Transverse colon (tissue), 4 donors: ENCODE measurements around the gene SLC26A9. TPM values are rescaled to one million over a fixed set of nuclear protein-coding genes. Genes with fewer than 3 reads are reported as not detected.

Experiments
- DNase-seq: peaks from one replicate; pipeline ENCODE4 v3.0.0-alpha.2; 2019
- H3K27ac ChIP-seq, 4 donors: fragments of 200-600 bp; sonication (generic); 2 replicates each; pipeline ENCODE4 v1.5.1; 2016 to 2018; ENCODE audit warnings: inconsistent platforms in 4 of 4
- H3K27me3 ChIP-seq: fragments of 200-600 bp; sonication (generic); 2 replicates; pipeline ENCODE4 v1.5.1; 2017; ENCODE audit warnings: inconsistent platforms
- H3K36me3 ChIP-seq, 4 donors: fragments of 200-600 bp; sonication (generic); 2 replicates each; pipeline ENCODE4 v1.5.1; 2017 to 2019; ENCODE audit warnings: inconsistent platforms in 4 of 4
- H3K4me1 ChIP-seq, 4 donors: fragments of 200-600 bp; sonication (generic); 2 replicates each; pipeline ENCODE4 v1.5.1; 2017 to 2020; ENCODE audit warnings: inconsistent platforms in 4 of 4
- H3K4me3 ChIP-seq, 4 donors: fragments of 200-600 bp; sonication (generic); 1 replicate in 1 of 4; 2 replicates in 3 of 4; pipeline versions ENCODE4 v1.5.1 to v1.6.1; 2017 to 2019; ENCODE audit warnings: inconsistent platforms in 4 of 4
- H3K9me3 ChIP-seq, 2 donors: fragments of 200-600 bp; sonication (generic); 2 replicates each; pipeline ENCODE4 v1.5.1; 2017 to 2019; ENCODE audit warnings: inconsistent platforms in 2 of 2
- CTCF ChIP-seq, 5 experiments: fragments of 200-600 bp in 3 of 5; fragments of 450-650 bp in 2 of 5; sonication (generic) in 3 of 5; IDR thresholded peaks; 1 replicate in 2 of 5; 2 replicates in 3 of 5; pipeline ENCODE4 v1.5.1; 2016 to 2017; ENCODE audit warnings: antibody characterized with exemption in 5 of 5, inconsistent platforms in 3 of 5, mild to moderate bottlenecking in 2 of 5, moderate library complexity in 1 of 5
- EP300 ChIP-seq: sonication (generic); formaldehyde crosslinking; IDR thresholded peaks from one replicate; pipeline ENCODE4 v1.6.1; 2017; ENCODE audit warnings: antibody characterized with exemption, low read depth
- POLR2A ChIP-seq: fragments of 450-650 bp; IDR thresholded peaks from one replicate; pipeline ENCODE4 v1.6.1; 2016; ENCODE audit warnings: antibody characterized with exemption, mild to moderate bottlenecking, moderate library complexity
- POLR2AphosphoS5 ChIP-seq, 3 donors: sonication (generic); formaldehyde crosslinking; IDR thresholded peaks; one replicate each; pipeline ENCODE4 v1.6.1; 2016; ENCODE audit warnings: antibody characterized with exemption in 3 of 3
- WGBS, 2 donors: methylation state at CpG; one replicate each; pipeline ENCODE4 v1.1.5; 2018; ENCODE audit warnings: low coverage in 1 of 2; 5-methylcytosine and 5-hydroxymethylcytosine counted together
- in situ Hi-C, 4 donors: fragments of 200-750 bp; cut with MboI; loops; one replicate each; pipeline versions ENCODE4 v1.15.0 to v1.15.1; 2017; ENCODE audit warnings: low sequenced_read_pairs in 3 of 4, low pct_ligation_motif_present in 1 of 4, low pct_unique_long_range_greater_than_20kb in 1 of 4
- intact Hi-C: fragments of 100-400 bp; cut with DNase I; formaldehyde crosslinking; loops from one replicate; pipeline ENCODE4 v1.15.1; 2023; ENCODE audit warnings: low total_unique reads
- total RNA-seq, 4 donors: library from RNA; depleted of rRNA; stranded (reverse); fragments of >200 nt; gene quantifications; one replicate each; pipeline ENCODE4 v1.1.0, GENCODE V29; 2016

The SLC26A9 gene
- total RNA-seq, 4 donors from 2014 or later, result not detected

- TF ChIP-seq POLR2A, result no peak
- no peak for TF ChIP-seq POLR2AphosphoS5 (IDR thresholded peaks at IDR 0.05)
- TF ChIP-seq EP300, result no peak
- intact Hi-C loops, result no loop called here
- Histone ChIP-seq H3K36me3 (no peaks in the 10 kb centered on the region), H3K4me1 (no peaks in the 10 kb centered on the region), H3K27ac (no peak overlapping the region), H3K27me3 (no peaks in the 10 kb centered on the region), H3K9me3 (no peaks in the 10 kb centered on the region), H3K4me3 (no peak overlapping the region)
- 97% methylated on average over 6 of the region's 12 CpGs; no CpG with 5 or more reads in 1 of the 2 donors for WGBS, 2 donors
- no peak for DNase-seq
- in situ Hi-C loops, result no loop called here
Measured at GRCh38 chr1:205927676-205928075, 15.6 kb downstream of the SLC26A9 start.

- intact Hi-C loops, result no loop called here
- in situ Hi-C loops, result no loop called here
- no peak for DNase-seq
- no peaks in the 10 kb centered on the region for H3K27me3 ChIP-seq
- TF ChIP-seq EP300 (no peak), POLR2A (no peak), CTCF (IDR thresholded peaks at IDR 0.05) (no peak), POLR2AphosphoS5 (IDR thresholded peaks at IDR 0.05) (no peak)
- no peak overlapping the region for H3K27ac ChIP-seq
- no peak overlapping the region for H3K4me3 ChIP-seq
- H3K9me3 ChIP-seq, result no peaks in the 10 kb centered on the region
- no peaks in the 10 kb centered on the region for H3K4me1 ChIP-seq
- 93 to 100% methylated on average over 1 to 6 of the region's 6 CpGs for WGBS, 2 donors
- no peaks in the 10 kb centered on the region for H3K36me3 ChIP-seq
Measured at GRCh38 chr1:205927247-205927646, 16.0 kb downstream of the SLC26A9 start.

GRCh38 chr1:205926636-205927035, 16.6 kb downstream of the SLC26A9 start:
- WGBS, 2 donors, result 87% methylated on average over 8 of the region's 8 CpGs; no CpG with 5 or more reads in 1 of the 2 donors
- no peak for DNase-seq
- H3K4me1 ChIP-seq, result no peaks in the 10 kb centered on the region
- no peaks in the 10 kb centered on the region for H3K36me3 ChIP-seq
- H3K9me3 ChIP-seq, result no peaks in the 10 kb centered on the region
- intact Hi-C loops (no loop called here), in situ Hi-C loops (no loop called here)
- H3K27me3 ChIP-seq, result no peaks in the 10 kb centered on the region
- no peak overlapping the region for H3K4me3 ChIP-seq
- no peak overlapping the region for H3K27ac ChIP-seq
- TF ChIP-seq POLR2AphosphoS5 (IDR thresholded peaks at IDR 0.05) (no peak), POLR2A (no peak), CTCF (IDR thresholded peaks at IDR 0.05) (no peak), EP300 (no peak)

- in situ Hi-C loops, result no loop called here
Measured at GRCh38 chr1:205926213-205926612, 17.0 kb downstream of the SLC26A9 start.

More at GRCh38 chr1:205926213-205926612, 17.0 kb downstream of the SLC26A9 start:
- no peak for DNase-seq
- TF ChIP-seq CTCF (IDR thresholded peaks at IDR 0.05), result no peak
- TF ChIP-seq EP300, result no peak
- no peak for TF ChIP-seq POLR2A
- TF ChIP-seq POLR2AphosphoS5 (IDR thresholded peaks at IDR 0.05), result no peak
- intact Hi-C loops, result no loop called here
- Histone ChIP-seq H3K4me1 (no peaks in the 10 kb centered on the region), H3K9me3 (no peaks in the 10 kb centered on the region), H3K27ac (no peak overlapping the region), H3K4me3 (no peak overlapping the region), H3K36me3 (no peaks in the 10 kb centered on the region), H3K27me3 (no peaks in the 10 kb centered on the region)
- WGBS, 2 donors, result 79 to 100% methylated on average over 2 to 5 of the region's 5 CpGs
